GM18498 (cell line): ENCODE data around the gene ZNF318.
"Not testable (repeated sequence)": the region's sequence is repeated elsewhere in the genome, so short reads cannot be mapped to it uniquely, and the experiment has no call there.

ENCODE experiments used
- ATAC-seq: cut with Tn5 transposase; IDR thresholded peaks from one replicate; pipeline ENCODE4 v1.9.1; 2021; ENCODE audit warnings: mild to moderate bottlenecking, moderate library complexity; ENCODE audit not compliant: unreplicated experiment

The ZNF318 gene

DNA sequence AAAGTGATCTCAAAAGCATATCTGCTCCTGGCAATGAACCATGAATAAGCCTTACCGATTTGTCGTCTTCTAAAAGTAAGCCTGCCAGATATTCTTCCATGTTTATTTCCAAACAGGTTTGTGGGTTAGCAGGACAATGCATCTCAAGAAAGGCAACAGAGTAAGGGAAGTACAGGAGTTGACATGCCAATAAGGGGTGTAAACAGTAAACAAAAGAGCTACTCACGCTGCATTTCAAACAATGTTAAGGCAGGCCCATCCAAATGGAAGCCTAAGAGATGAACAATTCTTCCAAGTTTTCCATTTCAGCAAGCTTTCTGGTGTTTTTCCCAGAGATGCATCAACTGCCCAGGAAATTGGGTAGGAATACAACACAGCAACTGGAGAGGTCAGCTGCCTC, 33.1 kb downstream of the ZNF318 start:
- ATAC-seq: no peak

- ATAC-seq: no peak
Observed at GRCh38 chr6:43335469-43335868, 34.0 kb downstream of the ZNF318 start.

GRCh38 chr6:43334466-43335095, 34.9 kb downstream of the ZNF318 start:
- no peak for ATAC-seq

- no peak for ATAC-seq
Observed at GRCh38 chr6:43331891-43332290, 37.6 kb downstream of the ZNF318 start.

DNA sequence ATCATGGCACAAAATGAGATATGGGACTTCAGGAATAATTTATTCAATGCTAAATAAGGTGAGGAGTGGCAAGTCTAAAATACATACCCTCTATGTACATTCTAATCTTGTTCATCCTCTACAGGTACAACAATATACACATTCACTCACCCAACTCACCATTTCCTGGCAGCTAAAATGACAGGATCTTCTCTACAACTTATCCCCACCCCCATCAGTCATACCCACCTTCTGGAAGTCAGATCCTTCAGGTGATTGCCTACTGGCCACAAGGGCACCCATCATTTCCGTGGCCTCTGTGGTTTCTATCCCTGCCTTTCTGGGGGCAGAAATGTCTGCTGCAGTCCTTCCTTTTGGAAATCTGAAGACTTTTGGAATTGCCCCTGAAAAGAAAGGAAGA, 38.0 kb downstream of the ZNF318 start:
- ATAC-seq: no peak

- ATAC-seq: no peak
Observed at GRCh38 chr6:43328528-43328927, 40.9 kb downstream of the ZNF318 start.

GRCh38 chr6:43325876-43326275, 43.6 kb downstream of the ZNF318 start:
- ATAC-seq: no peak

DNA sequence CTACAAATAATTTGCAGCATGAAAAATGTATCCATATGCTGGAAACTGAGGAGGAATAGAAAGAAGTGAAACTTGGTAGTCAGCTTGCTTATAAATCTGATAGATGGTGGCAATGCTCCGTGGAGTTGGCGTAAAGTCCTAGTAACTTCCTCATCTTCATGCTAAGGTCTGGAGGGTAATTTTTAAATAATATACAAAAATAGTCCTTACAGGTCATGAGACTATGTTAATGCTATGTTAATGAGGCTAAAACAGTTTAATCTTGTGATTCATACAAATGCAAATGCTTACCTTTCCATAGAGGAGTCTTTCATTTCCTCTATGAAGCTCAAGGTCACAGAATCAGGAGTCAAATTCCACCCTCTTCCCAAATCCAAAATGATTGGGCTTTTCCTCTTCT, 51.4 kb downstream of the ZNF318 start:
- ATAC-seq: no peak

GRCh38 chr6:43313813-43314212, 55.6 kb downstream of the ZNF318 start:
- no peak for ATAC-seq

- ATAC-seq: no peak
Observed at GRCh38 chr6:43311666-43312065, 57.8 kb downstream of the ZNF318 start.

DNA sequence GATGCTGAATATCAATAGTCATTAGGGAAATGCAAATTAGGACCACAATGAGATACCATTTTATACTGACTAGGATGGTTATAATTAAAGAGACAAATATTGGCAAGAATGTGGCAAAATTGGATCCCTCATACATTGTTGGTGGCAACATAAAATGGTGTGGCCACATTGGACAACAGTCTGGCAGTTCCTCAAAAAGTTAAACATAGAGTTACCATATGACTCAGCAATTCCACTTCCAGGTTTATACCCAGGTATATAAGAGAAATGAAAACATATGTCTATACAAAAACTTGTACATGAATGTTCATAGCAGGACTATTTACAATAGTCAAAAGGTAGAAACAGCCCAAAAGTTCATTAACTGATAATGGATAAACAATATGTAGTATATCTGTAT, 58.8 kb downstream of the ZNF318 start:
- no peak for ATAC-seq

GRCh38 chr6:43310134-43310533, 59.3 kb downstream of the ZNF318 start:
- no peak for ATAC-seq

DNA sequence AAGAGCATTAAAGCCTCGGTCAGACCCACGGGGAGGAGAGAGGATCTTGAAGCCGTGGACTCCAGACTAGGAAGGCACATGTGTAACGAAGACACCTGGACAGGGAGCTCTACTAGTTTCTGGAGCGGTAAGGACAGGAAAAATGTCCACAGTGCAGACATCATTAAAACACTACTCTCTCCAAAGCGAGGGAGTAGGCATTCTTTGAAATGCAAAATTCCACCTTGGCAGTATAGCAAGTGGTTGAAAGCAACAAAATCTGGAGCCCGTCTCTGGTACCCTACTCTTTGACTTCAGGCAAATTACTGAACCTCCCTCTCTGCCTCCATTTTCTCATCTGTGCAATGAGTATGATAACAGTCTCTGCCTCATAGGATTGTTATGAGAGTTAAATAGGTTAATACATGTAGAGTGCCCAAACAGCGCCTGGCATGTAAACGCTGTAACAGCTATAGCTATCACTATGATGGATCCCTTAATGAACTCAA, 60.4 kb downstream of the ZNF318 start:
- ATAC-seq: no peak

- peak; percentile 72 for ATAC-seq
Observed at GRCh38 chr6:43308101-43308989, 61.1 kb downstream of the ZNF318 start, which contains the start of gene CRIP3. CRIP3 (minus strand) TSS chr6:43308826; CDS start chr6:43308792, 34 bp downstream.

DNA sequence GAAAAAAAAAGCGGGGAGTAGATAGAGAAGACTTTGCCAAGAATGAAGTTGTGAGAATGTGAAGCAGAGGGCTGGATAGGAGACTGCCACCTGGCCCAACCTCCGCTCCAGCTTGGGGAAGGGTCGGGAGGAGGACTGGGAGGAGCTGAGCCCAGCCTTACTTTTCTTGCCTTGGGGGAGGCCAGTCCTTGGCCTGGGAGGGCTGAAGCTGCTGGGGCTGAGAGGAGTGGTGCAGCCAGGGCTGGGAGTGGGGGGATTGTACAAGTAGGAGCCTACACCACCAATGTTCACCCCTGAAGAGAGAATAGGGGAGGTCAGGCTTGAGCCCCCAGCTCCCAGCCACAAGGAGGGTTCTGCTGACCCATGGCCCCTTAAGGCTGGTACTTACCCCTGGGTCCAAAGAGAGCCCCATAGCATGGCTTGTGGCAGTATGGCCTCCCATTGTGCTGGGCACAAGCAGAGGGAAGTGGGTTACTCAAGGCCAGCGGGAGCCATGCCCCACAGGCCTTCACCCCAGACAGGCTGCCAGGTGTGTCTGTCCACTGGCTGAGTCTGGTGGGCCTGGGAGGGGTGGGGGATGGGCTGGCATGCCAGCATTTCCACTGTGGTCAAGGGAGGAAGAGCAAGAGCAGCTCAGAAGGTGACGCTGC, 61.9 kb downstream of the ZNF318 start:
- no peak for ATAC-seq

DNA sequence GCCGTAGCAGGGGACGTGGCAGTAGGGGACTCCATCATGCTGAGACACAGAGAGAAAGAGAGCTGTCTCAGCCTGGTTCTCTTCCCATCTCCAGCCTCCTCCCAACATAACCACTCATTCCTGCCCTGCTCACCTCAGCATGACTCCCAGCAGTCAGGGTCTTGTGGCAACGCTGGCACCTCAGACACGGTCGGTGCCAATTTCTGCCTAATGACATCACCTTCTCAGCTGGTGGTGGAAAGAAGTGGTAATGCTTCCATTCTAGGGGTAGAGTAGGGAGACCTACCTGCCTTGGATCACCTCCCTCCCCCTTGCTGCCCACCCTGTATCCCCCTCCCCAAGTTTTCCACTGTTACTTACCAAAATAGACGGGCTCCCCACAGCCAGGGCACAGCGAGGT, 63.4 kb downstream of the ZNF318 start:
- ATAC-seq: no peak

DNA sequence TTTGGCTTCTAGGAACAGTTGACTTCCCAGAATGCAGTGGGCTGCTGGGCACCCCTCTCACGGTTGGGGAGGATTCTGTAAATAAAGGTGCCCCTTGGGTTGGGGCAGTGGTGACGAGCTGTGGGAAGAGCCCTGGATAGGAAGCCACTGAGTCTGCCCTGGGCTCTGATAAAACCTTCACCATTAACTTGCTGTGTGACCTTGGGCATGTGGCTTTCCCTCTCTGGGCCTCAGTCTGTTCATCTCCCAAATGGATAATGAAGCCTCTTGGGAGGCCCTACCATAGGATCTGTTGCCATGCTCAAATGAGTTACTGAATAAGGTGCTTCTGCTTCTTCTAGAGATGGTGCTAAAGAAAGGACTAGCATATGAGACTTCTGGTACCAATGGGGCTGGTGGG, 64.6 kb downstream of the ZNF318 start:
- ATAC-seq: no peak

DNA sequence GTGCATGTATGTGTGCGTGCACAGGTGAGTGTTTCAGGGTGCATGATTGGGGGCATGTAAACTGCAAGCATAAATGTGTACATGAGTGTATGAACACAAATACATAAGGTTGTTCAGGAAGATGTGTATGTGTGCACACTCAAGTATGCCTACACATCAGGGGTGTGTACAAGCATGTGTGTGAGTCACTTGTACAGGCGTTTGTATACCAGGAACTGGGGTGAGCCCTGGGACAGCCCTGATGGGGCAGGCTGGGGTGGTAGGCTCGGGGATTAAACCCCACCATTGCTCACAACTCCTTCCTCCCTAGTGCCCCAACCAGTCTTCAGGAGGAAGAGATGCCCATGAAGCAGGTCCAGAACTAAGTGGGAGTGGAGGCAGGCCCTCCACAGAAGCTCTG, 65.1 kb downstream of the ZNF318 start:
- no peak for ATAC-seq

GRCh38 chr6:43303751-43304331, 65.6 kb downstream of the ZNF318 start:
- no peak for ATAC-seq

DNA sequence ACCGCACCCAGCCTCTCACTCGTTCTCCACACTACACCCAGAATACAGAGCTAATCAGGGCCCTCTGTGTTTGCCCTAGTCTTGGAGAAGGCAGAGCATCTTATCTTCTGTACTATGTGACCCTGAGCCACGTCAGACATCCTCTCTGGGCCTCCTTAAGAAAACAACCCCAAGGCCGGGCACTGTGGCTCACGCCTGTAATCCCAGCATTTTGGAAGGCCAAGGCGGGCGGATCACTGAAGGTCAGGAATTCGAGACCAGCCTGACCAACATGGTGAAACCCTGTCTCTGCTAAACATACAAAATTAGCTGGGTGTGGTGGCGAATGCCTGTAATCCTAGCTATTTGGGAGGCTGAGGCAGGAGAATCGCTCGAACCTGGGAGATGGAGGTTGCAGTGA, 66.4 kb downstream of the ZNF318 start:
- ATAC-seq: not testable (repeated sequence)

DNA sequence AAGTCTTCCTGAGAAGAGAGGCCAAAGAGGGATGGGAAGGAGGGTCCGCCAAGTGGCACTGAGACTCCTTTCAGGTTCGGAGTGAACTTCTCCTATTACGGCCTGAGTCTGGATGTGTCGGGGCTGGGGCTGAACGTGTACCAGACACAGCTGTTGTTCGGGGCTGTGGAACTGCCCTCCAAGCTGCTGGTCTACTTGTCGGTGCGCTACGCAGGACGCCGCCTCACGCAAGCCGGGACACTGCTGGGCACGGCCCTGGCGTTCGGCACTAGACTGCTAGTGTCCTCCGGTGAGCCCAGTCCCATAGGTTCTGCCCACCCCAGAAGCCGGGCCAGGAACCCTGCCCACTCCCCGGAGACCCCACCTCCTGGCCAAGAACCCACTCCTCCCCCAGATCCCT, 67.3 kb downstream of the ZNF318 start:
- no peak for ATAC-seq
